22Rv1 (cell line): ENCODE measurements around the gene PFKFB2.

Experiments used
- ZFX ChIP-seq: fragments of 450-650 bp; IDR thresholded peaks from 2 replicates; pipeline ENCODE4 v1.6.1; 2017; ENCODE audit warnings: antibody characterized with exemption, borderline replicate concordance
- TF ChIP-seq, protein P1 (sequence below): fragments of 450-650 bp; IDR thresholded peaks from 2 replicates; pipeline ENCODE4 v1.5.1; 2017; ENCODE audit warnings: mild to moderate bottlenecking

DNA sequence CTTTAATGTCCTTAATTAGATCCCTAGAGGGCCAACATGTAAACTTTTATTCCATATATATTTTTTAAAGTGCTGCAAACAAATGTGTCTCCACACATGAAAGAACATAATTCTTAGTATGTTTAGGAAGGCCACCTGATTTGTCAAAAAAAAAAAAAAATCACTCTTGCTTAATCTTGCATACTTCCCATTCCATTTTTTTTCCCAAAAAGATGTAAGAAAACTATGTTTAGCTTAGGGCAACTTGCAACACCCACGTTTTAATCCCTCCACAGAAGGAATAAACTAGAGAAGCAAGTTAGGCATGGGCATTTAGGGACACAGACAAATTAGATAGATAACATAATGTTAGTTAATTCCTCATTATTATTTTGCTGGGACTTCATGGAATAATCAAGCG is 7.6 kb upstream of the PFKFB2 start:
- TF ChIP-seq, protein P1, sequence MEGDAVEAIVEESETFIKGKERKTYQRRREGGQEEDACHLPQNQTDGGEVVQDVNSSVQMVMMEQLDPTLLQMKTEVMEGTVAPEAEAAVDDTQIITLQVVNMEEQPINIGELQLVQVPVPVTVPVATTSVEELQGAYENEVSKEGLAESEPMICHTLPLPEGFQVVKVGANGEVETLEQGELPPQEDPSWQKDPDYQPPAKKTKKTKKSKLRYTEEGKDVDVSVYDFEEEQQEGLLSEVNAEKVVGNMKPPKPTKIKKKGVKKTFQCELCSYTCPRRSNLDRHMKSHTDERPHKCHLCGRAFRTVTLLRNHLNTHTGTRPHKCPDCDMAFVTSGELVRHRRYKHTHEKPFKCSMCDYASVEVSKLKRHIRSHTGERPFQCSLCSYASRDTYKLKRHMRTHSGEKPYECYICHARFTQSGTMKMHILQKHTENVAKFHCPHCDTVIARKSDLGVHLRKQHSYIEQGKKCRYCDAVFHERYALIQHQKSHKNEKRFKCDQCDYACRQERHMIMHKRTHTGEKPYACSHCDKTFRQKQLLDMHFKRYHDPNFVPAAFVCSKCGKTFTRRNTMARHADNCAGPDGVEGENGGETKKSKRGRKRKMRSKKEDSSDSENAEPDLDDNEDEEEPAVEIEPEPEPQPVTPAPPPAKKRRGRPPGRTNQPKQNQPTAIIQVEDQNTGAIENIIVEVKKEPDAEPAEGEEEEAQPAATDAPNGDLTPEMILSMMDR = no peak
- TF ChIP-seq ZFX = no peak
